Sigmoid colon (tissue), 7 donors: Measurements from ENCODE around the gene SNTB2. TPM values are rescaled to one million over a fixed set of nuclear protein-coding genes. Genes with fewer than 3 reads are reported as not detected.
"Not testable (repeated sequence)": the region's sequence is repeated elsewhere in the genome, so short reads cannot be mapped to it uniquely, and the experiment has no call there.

Source experiments
- DNase-seq: peaks from one replicate; pipeline ENCODE4 v3.0.0-alpha.2; 2019
- H3K27ac ChIP-seq, 4 donors: fragments of 200-600 bp; sonication (generic); one replicate each; pipeline ENCODE4 v1.5.1; 2016 to 2019; ENCODE audit warnings: mild to moderate bottlenecking in 1 of 4
- H3K27me3 ChIP-seq, 3 donors: fragments of 200-600 bp; sonication (generic); one replicate each; pipeline ENCODE4 v1.5.1; 2019; ENCODE audit warnings: mild to moderate bottlenecking in 1 of 3
- H3K36me3 ChIP-seq, 4 donors: fragments of 200-600 bp; sonication (generic); one replicate each; pipeline ENCODE4 v1.5.1; 2016 to 2019
- H3K4me1 ChIP-seq, 4 donors: fragments of 200-600 bp; sonication (generic); one replicate each; pipeline ENCODE4 v1.5.1; 2017 to 2019
- H3K4me3 ChIP-seq, 4 donors: fragments of 200-600 bp; sonication (generic); one replicate each; pipeline ENCODE4 v1.5.1; 2017 to 2019; ENCODE audit warnings: mild to moderate bottlenecking in 2 of 4, moderate library complexity in 1 of 4
- H3K9me3 ChIP-seq, 4 donors: fragments of 200-600 bp in 3 of 4; sonication (generic) in 3 of 4; one replicate each; pipeline versions ENCODE4 v1.5.1 to v1.6.1; 2013 to 2019
- EP300 ChIP-seq, 4 donors: sonication (generic); formaldehyde crosslinking; IDR thresholded peaks; one replicate each; pipeline ENCODE4 v1.6.1; 2017; ENCODE audit warnings: antibody characterized with exemption in 4 of 4
- POLR2A ChIP-seq, 2 donors: fragments of 450-650 bp; IDR thresholded peaks; one replicate each; pipeline ENCODE4 v1.6.1; 2016; ENCODE audit warnings: antibody characterized with exemption in 2 of 2, mild to moderate bottlenecking in 2 of 2, moderate library complexity in 2 of 2
- POLR2AphosphoS5 ChIP-seq, 4 donors: sonication (generic); formaldehyde crosslinking; IDR thresholded peaks; one replicate each; pipeline ENCODE4 v1.6.1; 2017; ENCODE audit warnings: antibody characterized with exemption in 4 of 4
- WGBS, 2 donors: extraction: QIAGEN DNeasy Blood & Tissue Kit; methylation state at CpG; one replicate each; pipeline ENCODE4 v1.1.7; 2013; 5-methylcytosine and 5-hydroxymethylcytosine counted together
- intact Hi-C: fragments of 100-400 bp; cut with DNase I; formaldehyde crosslinking; loops from one replicate; pipeline ENCODE4 v1.15.1; 2023
- polyA plus RNA-seq, 3 donors: library from polyadenylated mRNA; stranded (reverse); fragments of 200-250 nt; gene quantifications; one replicate each; pipeline ENCODE4 v1.2.3, GENCODE V29; 2013
- total RNA-seq, 4 donors: library from RNA; depleted of rRNA; stranded (reverse); fragments of >200 nt; gene quantifications; one replicate each; pipeline ENCODE4 v1.1.0, GENCODE V29; 2016
- TF ChIP-seq, protein P1 (sequence below), 4 experiments: fragments of 450-650 bp in 3 of 4; fragments of 200-600 bp in 1 of 4; IDR thresholded peaks; one replicate each; pipeline ENCODE4 v1.5.1; 2016 to 2019; ENCODE audit warnings: antibody characterized with exemption in 4 of 4, mild to moderate bottlenecking in 3 of 4, moderate library complexity in 2 of 4
- donor health status: healthy with polysubstance abuse.
- donor health status: Bipolar disorder and iron deficiency.
- donor health status: healthy.

Gene SNTB2
- total and polyA plus RNA-seq, 7 donors, result 4.2 to 38.2 (median 23.2) TPM

DNA sequence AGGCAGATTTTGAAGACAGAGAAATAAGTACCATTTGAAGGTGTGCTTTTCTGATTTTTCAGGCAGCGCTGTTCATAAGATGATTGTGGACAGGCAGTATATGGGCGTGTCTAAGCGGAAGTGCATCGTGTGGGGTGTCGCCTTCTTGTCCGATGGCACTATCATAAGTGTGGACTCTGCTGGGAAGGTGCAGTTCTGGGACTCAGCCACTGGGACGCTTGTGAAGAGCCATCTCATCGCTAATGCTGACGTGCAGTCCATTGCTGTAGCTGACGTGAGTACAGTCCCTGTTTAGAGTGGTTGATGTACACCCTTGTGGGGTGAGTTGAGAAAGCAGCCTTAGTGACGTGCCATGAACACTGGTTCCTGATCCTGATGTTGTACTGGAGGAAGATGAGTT, 43.8 kb upstream of the SNTB2 start:
- Histone ChIP-seq H3K36me3 (peaks cover 12 to 91% (median 42%) of the 10 kb centered on the region in 4 donors), H3K27ac (no peak overlapping the region), H3K9me3 (no peaks in the 10 kb centered on the region), H3K4me1 (no peaks in the 10 kb centered on the region), H3K4me3 (no peak overlapping the region), H3K27me3 (no peaks in the 10 kb centered on the region)
- TF ChIP-seq EP300 (IDR thresholded peaks at IDR 0.05) (no peak), POLR2AphosphoS5 (IDR thresholded peaks at IDR 0.05) (no peak), POLR2A (IDR thresholded peaks at IDR 0.05) (no peak)
- TF ChIP-seq, protein P1, sequence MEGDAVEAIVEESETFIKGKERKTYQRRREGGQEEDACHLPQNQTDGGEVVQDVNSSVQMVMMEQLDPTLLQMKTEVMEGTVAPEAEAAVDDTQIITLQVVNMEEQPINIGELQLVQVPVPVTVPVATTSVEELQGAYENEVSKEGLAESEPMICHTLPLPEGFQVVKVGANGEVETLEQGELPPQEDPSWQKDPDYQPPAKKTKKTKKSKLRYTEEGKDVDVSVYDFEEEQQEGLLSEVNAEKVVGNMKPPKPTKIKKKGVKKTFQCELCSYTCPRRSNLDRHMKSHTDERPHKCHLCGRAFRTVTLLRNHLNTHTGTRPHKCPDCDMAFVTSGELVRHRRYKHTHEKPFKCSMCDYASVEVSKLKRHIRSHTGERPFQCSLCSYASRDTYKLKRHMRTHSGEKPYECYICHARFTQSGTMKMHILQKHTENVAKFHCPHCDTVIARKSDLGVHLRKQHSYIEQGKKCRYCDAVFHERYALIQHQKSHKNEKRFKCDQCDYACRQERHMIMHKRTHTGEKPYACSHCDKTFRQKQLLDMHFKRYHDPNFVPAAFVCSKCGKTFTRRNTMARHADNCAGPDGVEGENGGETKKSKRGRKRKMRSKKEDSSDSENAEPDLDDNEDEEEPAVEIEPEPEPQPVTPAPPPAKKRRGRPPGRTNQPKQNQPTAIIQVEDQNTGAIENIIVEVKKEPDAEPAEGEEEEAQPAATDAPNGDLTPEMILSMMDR (IDR thresholded peaks at IDR 0.05), result no peak
- intact Hi-C loops, result no loop called here
- no peak for DNase-seq
- 48 to 84% methylated on average over 11 of the region's 11 CpGs for WGBS, 2 donors

DNA sequence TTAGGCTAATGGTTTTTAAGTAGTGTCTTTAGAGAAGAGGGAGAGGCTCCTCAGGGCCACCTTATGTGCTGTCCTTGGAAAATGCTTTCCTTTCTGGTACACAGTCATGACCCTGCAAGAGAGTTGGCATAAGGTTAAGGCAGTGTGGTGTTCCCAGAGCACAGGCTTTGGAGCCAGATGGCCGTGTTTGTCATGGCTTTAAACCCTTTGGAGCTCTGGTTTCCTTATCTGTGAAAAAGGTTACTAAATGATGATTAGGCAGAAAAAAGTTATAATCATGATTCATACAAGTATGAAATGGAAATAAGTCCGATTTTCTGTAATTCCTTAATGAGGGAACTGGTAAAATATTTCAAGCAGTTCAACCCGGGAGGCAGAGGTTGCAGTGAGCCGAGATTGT, 41.3 kb upstream of the SNTB2 start:
- Histone ChIP-seq H3K27ac (no peak overlapping the region), H3K36me3 (peaks cover 7 to 81% (median 39%) of the 10 kb centered on the region in 4 donors), H3K4me1 (no peaks in the 10 kb centered on the region), H3K27me3 (no peaks in the 10 kb centered on the region), H3K4me3 (no peak overlapping the region), H3K9me3 (no peaks in the 10 kb centered on the region)
- DNase-seq, result no peak
- 86 to 90% methylated on average over 4 of the region's 4 CpGs for WGBS, 2 donors
- TF ChIP-seq POLR2AphosphoS5 (IDR thresholded peaks at IDR 0.05), result no peak
- TF ChIP-seq POLR2A (IDR thresholded peaks at IDR 0.05), result no peak
- TF ChIP-seq, protein P1 (IDR thresholded peaks at IDR 0.05), result no peak
- no peak for TF ChIP-seq EP300 (IDR thresholded peaks at IDR 0.05)
- intact Hi-C loops, result no loop called here

- not testable (repeated sequence) for DNase-seq, H3K4me3 ChIP-seq, H3K27ac ChIP-seq, H3K9me3 ChIP-seq, H3K27me3 ChIP-seq, H3K4me1 ChIP-seq
- intact Hi-C loops, result loop anchor here (1.0 to 5.0 kb wide), 2 partner anchors 38 to 138 kb away; partner anchors contain the start of gene SNTB2
- H3K36me3 ChIP-seq, result peaks cover 7 to 81% (median 33%) of the 10 kb centered on the region in 4 donors
- WGBS, 2 donors, result 79 to 91% methylated on average over 9 of the region's 9 CpGs
Measured at GRCh38 chr16:69149621-69150020, 37.3 kb upstream of the SNTB2 start.

GRCh38 chr16:69150146-69150865, 36.7 kb upstream of the SNTB2 start:
- no peaks in the 10 kb centered on the region for H3K9me3 ChIP-seq
- H3K4me3 ChIP-seq, result no peak overlapping the region
- no peaks in the 10 kb centered on the region for H3K4me1 ChIP-seq
- no peak for DNase-seq
- 67 to 69% methylated on average over 16 of the region's 16 CpGs for WGBS, 2 donors
- intact Hi-C loops, result loop anchor here (1.0 to 5.0 kb wide), 2 partner anchors 37 to 137 kb away; partner anchors contain the start of gene SNTB2
- TF ChIP-seq EP300 (IDR thresholded peaks at IDR 0.05), result no peak
- TF ChIP-seq, protein P1 (IDR thresholded peaks at IDR 0.05), result peak; percentile 62 to 79 (median 69)
- H3K27ac ChIP-seq, result no peak overlapping the region
- H3K36me3 ChIP-seq, result peaks cover 7 to 81% (median 35%) of the 10 kb centered on the region in 4 donors
- H3K27me3 ChIP-seq, result no peaks in the 10 kb centered on the region

DNA sequence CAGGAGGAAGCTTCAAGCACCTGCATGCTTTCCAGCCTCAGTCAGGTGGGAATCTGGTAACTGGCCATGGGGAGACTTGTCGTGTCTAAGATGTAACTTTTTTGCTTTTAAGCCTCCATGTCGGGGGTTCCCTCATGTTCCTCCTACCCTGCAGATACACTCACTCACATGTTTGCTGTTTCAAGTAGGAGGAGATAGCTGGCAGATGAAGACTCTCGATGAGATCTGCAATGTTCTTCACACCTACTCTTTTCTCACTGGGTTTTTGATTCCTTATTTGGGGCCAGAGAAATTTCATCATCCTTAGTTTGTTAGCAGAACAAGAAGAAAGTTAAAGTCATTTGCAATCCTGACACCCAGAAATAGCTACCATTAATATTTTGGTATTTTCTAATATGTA, 29.8 kb upstream of the SNTB2 start:
- WGBS, 2 donors, result 86 to 89% methylated on average over 3 of the region's 3 CpGs
- intact Hi-C loops, result no loop called here
- Histone ChIP-seq H3K4me1 (no peaks in the 10 kb centered on the region), H3K4me3 (no peak overlapping the region), H3K27me3 (no peaks in the 10 kb centered on the region), H3K27ac (no peak overlapping the region), H3K9me3 (no peaks in the 10 kb centered on the region), H3K36me3 (peaks cover 21 to 95% (median 54%) of the 10 kb centered on the region in 4 donors)
- TF ChIP-seq POLR2A (IDR thresholded peaks at IDR 0.05) (no peak), EP300 (IDR thresholded peaks at IDR 0.05) (no peak), POLR2AphosphoS5 (IDR thresholded peaks at IDR 0.05) (no peak)
- TF ChIP-seq, protein P1 (IDR thresholded peaks at IDR 0.05), result no peak
- no peak for DNase-seq
